Stimulated activated CD4-positive, alpha-beta T cell treated with anti-CD3 and anti-CD28 coated beads, TNF-alpha, amount 100 ng/mL, for 4 hours (primary cell): ENCODE measurements around the gene IGF2BP2.

ENCODE experiments used
- DNase-seq, 3 experiments: peaks; one replicate each; pipeline ENCODE4 v3.0.0-alpha.2; 2020; ENCODE audit warnings: low read depth in 3 of 3

Gene IGF2BP2

GRCh38 chr3:185766329-185767001, 58.4 kb downstream of the IGF2BP2 start:
- no peak for DNase-seq

GRCh38 chr3:185764980-185765370, 59.9 kb downstream of the IGF2BP2 start:
- no peak for DNase-seq

GRCh38 chr3:185764163-185764979, 60.5 kb downstream of the IGF2BP2 start:
- DNase-seq, result no peak

GRCh38 chr3:185763347-185764005, 61.4 kb downstream of the IGF2BP2 start:
- no peak for DNase-seq

GRCh38 chr3:185760550-185760949, 64.3 kb downstream of the IGF2BP2 start:
- no peak for DNase-seq

- no peak for DNase-seq
These were observed 64.8 kb downstream of the IGF2BP2 start for GRCh38 chr3:185760088-185760487.

- DNase-seq, result no peak
These were observed 65.3 kb downstream of the IGF2BP2 start for GRCh38 chr3:185759512-185759911.

- no peak for DNase-seq
These were observed 65.9 kb downstream of the IGF2BP2 start for GRCh38 chr3:185758912-185759311.

GRCh38 chr3:185757176-185757575, 67.7 kb downstream of the IGF2BP2 start:
- DNase-seq, result no peak

GRCh38 chr3:185756477-185756876, 68.4 kb downstream of the IGF2BP2 start:
- no peak for DNase-seq

- no peak for DNase-seq
These were observed 69.9 kb downstream of the IGF2BP2 start for GRCh38 chr3:185754920-185755319.

- DNase-seq, result no peak
These were observed 71.5 kb downstream of the IGF2BP2 start for GRCh38 chr3:185753354-185753753.

- no peak for DNase-seq
These were observed 74.1 kb downstream of the IGF2BP2 start for GRCh38 chr3:185750702-185751101.

GRCh38 chr3:185750015-185750414, 74.8 kb downstream of the IGF2BP2 start:
- DNase-seq, result no peak

- no peak for DNase-seq
These were observed 78.4 kb downstream of the IGF2BP2 start for GRCh38 chr3:185746470-185746869.

GRCh38 chr3:185744997-185745843, 79.6 kb downstream of the IGF2BP2 start:
- DNase-seq, result no peak

GRCh38 chr3:185741586-185741985, 83.3 kb downstream of the IGF2BP2 start:
- DNase-seq, result no peak

- DNase-seq, result no peak
These were observed 84.7 kb downstream of the IGF2BP2 start for GRCh38 chr3:185740133-185740532.

GRCh38 chr3:185739264-185739701, 85.6 kb downstream of the IGF2BP2 start:
- DNase-seq, result no peak

GRCh38 chr3:185737740-185738680, 86.8 kb downstream of the IGF2BP2 start:
- no peak for DNase-seq

- DNase-seq, result no peak
These were observed 87.8 kb downstream of the IGF2BP2 start for GRCh38 chr3:185737020-185737419.
